HPDE6-E6E7 (cell line): ENCODE data around the gene TRNT1.

Source experiments
- DNase-seq: peaks from one replicate; pipeline ENCODE4 v3.0.0; 2011; ENCODE audit warnings: missing footprints; ENCODE audit errors: extremely low spot score

The TRNT1 gene

GRCh38 chr3:3110749-3111361 lies 15.9 kb upstream of the TRNT1 start:
- DNase-seq, result no peak

- DNase-seq, result no peak
Observed at GRCh38 chr3:3113042-3113709, 13.6 kb upstream of the TRNT1 start.

- DNase-seq, result no peak
Observed at GRCh38 chr3:3117651-3118050, 9.1 kb upstream of the TRNT1 start.

GRCh38 chr3:3119393-3119851 lies 7.3 kb upstream of the TRNT1 start:
- DNase-seq, result no peak

- DNase-seq, result no peak
Observed at GRCh38 chr3:3125977-3126376, 763 bp upstream of the TRNT1 start.

DNA sequence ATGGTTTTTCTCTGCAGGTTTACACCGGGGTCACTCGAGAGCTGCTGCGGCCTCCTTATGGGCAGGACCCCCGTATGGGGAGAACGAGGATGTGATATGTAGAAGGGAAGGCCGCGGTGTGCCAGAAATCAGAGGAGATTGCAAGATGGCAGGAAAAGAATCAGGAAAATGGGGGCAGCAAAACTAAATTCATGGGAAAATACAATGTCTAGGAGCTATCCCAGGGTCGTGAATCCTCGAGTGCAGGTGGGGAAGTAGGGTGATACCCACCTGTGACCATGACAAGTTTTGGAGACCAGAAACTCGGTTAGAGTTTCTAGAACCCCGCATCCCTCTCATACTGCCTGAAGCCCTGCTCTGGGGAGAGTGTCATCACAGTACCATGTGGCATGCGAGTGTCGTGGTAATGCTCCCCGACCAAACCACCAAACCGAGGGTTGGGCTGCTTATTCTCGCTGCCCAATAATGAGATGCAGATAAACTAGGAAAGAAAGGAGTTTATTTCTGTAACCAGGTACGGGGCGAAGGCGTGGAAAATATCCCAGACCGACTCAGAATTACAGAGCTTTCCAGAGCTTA lies 781 bp downstream of the TRNT1 start:
- peak; percentile 1 for DNase-seq

GRCh38 chr3:3129579-3129978 lies 2.8 kb downstream of the TRNT1 start:
- no peak for DNase-seq

GRCh38 chr3:3133500-3133899 lies 6.8 kb downstream of the TRNT1 start:
- DNase-seq, result no peak

- no peak for DNase-seq
Observed at GRCh38 chr3:3134750-3135448, 8.2 kb downstream of the TRNT1 start.

- no peak for DNase-seq
Observed at GRCh38 chr3:3137526-3137925, 10.8 kb downstream of the TRNT1 start.

- DNase-seq, result no peak
Observed at GRCh38 chr3:3141939-3142338, 15.2 kb downstream of the TRNT1 start.

- DNase-seq, result no peak
Observed at GRCh38 chr3:3145831-3146230, 19.1 kb downstream of the TRNT1 start.

- no peak for DNase-seq
Observed at GRCh38 chr3:3149560-3149959, 22.8 kb downstream of the TRNT1 start.

DNA sequence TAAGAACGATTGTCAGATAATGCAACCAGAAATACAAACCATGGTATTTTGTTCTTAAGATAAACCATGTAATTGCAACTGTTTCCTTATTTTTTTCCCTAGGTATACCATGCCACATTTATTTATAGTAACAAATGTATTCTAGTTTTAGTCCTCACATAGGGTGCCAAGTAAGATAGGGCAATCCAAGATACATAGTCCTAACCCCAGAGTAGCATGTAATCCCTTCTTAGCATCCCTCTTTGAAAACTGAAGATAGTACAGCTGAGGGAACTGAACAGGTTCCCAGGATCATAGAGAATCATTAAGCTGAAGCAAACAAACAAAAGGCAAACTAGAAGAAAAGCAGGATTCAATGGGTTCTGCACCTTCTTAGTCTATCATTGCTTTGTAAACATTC lies 24.8 kb downstream of the TRNT1 start:
- no peak for DNase-seq

DNA sequence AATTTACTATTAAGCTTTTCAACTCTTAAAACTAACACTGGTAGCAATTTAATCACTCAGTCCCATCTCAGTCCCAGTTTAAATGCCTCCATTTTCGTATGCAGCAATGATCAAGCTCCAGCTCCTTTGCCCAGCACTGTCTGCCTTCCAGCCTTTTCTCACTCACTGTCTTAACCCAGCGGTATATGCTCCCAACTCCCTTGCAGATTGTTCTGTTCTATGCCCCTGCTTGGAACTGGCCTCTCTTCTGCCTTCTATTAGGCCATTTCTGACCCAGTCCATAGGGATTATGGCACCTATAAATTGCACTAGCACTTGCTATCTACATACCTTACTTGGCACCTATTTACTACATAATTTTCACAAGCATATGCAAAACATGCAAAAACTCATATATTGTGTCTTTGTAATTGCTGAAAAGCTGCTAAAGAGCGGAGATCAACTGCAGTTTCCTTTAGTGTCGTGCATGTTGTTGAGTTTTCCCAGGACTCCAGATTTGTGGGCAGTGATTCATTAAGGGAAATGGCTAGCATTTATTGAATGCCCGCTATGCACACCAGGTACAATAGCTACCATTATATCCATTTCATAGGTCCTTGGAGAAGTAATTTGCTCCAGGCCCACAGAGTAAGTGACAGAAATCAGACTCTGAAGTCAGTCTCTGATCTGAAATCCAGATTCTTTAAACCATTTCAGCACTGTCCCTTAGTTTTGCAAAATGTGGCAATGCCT lies 28.3 kb downstream of the TRNT1 start:
- no peak for DNase-seq

GRCh38 chr3:3157484-3157883 lies 30.7 kb downstream of the TRNT1 start:
- no peak for DNase-seq

GRCh38 chr3:3160826-3161225 lies 34.1 kb downstream of the TRNT1 start:
- DNase-seq, result no peak

DNA sequence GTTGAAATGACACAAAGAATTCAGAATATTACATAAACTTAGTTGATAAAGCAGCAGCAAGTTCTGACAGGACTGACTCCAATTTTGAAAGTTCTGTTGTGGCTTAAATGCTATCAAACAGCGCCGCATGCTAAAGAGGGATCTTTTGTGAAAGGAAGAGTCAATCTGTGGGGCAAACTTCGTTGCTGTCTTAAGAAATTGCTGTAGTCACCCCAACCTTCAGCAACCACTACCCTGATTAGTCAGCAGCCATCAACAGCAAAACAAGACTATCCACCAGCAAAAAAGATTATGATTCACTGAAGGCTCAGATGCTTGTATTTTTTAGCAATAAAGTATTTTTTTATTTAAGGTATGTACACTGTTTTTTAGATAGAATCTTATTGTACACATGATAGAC lies 38.5 kb downstream of the TRNT1 start:
- no peak for DNase-seq

DNA sequence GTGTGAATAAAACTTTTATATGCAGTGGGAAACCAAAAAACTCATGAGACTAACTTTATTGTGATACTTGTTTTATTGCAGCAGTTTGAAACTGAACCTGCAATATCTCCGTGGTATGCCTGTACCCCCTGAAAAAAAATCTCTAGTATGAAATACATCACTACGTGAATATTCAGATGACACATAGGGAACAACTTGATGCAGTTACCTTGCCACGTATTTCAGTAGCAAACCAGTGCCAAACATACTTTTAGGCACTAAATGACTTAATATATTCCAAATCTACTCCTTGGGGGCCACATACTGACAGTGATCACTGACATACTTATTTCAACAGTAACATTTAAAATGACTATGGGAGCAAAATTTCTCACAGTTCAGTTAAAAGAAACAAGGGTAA lies 38.9 kb downstream of the TRNT1 start:
- DNase-seq, result no peak

DNA sequence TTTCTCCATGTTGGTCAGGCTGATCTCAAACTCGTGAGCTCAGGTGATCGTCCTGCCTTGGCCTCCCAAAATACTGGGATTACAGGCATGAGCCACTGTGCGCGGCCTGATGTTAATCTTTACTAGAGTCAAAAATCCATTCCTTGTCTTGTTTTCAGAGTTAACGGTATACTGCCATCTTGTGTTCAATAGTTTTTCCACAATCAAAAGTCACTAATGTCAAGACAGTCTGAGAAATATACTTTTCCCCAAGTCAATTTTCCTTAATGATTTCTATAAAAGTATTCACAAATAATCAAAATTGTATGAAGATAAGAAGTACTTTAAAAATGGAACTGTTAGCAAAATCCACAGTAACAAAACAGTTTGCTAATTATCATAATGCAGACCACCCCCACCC lies 44.3 kb downstream of the TRNT1 start:
- DNase-seq, result no peak

DNA sequence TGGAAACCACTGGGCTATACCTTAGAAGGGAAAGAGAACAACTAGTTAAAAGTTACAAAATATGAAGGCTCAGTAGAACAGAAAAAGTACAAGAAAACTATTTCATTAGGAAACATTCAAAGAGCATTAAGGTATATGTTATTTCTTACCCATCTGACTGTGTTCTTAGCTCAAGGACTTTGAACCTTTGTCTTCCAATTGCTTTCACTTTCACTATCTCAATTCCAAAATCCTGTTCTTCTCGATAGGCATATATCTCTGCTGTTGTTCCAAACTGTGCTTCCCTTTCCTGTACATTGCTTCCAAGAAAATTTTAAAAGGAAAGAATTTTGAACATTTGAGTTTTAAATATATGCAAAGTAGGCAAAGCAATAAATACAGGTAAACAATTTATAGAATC lies 45.9 kb downstream of the TRNT1 start:
- DNase-seq, result no peak

DNA sequence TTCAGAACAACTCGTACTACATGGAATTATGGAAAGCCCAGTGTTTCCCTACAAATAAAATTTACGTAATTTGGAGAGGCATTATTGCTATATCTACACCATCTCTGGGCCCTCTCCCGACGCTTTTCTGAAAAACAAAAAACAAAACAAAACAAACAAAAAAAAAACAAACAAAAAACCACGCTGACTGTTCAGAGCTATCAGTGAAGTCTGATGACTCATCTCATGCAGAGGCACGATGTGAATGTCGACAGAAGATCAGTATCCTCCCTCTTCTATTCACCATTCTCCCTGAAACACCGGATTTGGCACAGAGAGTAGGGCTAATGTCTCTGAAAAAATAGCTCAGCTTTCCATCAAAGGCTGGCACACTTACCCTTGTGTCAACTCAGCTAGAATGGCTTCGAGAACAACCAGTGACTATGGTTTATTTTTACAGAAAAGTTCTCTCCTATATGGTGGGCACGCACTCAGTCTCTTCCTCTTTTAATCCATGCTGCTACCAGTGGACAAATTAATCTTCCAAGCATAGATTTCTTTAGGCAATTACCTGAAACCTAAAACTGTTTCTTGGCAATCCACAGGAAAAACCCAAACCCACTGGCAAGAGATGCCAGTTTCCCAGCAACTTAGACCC lies 51.2 kb downstream of the TRNT1 start:
- no peak for DNase-seq
